HepG2 (cell line): ENCODE results near the gene NKX1-2. TPM values are rescaled to one million over a fixed set of nuclear protein-coding genes. Genes with fewer than 3 reads are reported as not detected.
A peak's percentile ranks its signal among the peaks of the same experiment; 100 is the strongest.

Experiments
- DNMT3B ChIP-seq: conservative IDR thresholded peaks from 2 replicates; pipeline ENCODE4 v1.6.1; 2016; ENCODE audit warnings: missing biosample characterization, control low read depth
- DZIP1 ChIP-seq: sonication (generic); formaldehyde crosslinking; IDR thresholded peaks from 2 replicates; pipeline ENCODE4 v1.5.0; 2020; ENCODE audit warnings: mild to moderate bottlenecking, missing genetic modification reagents
- ELF4 ChIP-seq: sonication (generic); formaldehyde crosslinking; IDR thresholded peaks from 2 replicates; pipeline ENCODE4 v1.5.0; 2020; ENCODE audit warnings: missing genetic modification reagents, mild to moderate bottlenecking, moderate library complexity, borderline replicate concordance
- GMEB2 ChIP-seq: IDR thresholded peaks from 2 replicates; pipeline ENCODE4 v1.6.1; 2016; ENCODE audit warnings: missing biosample characterization, missing genetic modification reagents, low read depth
- HHEX ChIP-seq: IDR thresholded peaks from 2 replicates; pipeline ENCODE4 v1.6.1; 2016; ENCODE audit warnings: control low read depth
- HOXA5 ChIP-seq: sonication (generic); formaldehyde crosslinking; IDR thresholded peaks from 2 replicates; pipeline ENCODE4 v1.4.0; 2020; ENCODE audit warnings: missing genetic modification reagents
- MTA1 ChIP-seq: sonication (generic); formaldehyde crosslinking; IDR thresholded peaks from 2 replicates; pipeline ENCODE4 v1.4.0; 2020; ENCODE audit warnings: missing genetic modification reagents, mild to moderate bottlenecking, borderline replicate concordance
- MYC ChIP-seq: sonication (generic); formaldehyde crosslinking; IDR thresholded peaks from 2 replicates; pipeline ENCODE4 v1.9.0; 2021; ENCODE audit warnings: missing genetic modification reagents, borderline replicate concordance
- NAIF1 ChIP-seq: sonication (generic); formaldehyde crosslinking; IDR thresholded peaks from 2 replicates; pipeline ENCODE4 v1.5.0; 2020; ENCODE audit warnings: mild to moderate bottlenecking, missing genetic modification reagents, borderline replicate concordance
- PHF8 ChIP-seq: sonication (generic); formaldehyde crosslinking; IDR thresholded peaks from 2 replicates; pipeline ENCODE4 v1.5.0; 2020; ENCODE audit warnings: missing genetic modification reagents
- PLRG1 ChIP-seq: fragments of 450-650 bp; conservative IDR thresholded peaks from 2 replicates; pipeline ENCODE4 v1.6.1; 2016
- PLSCR1 ChIP-seq: sonication (generic); formaldehyde crosslinking; IDR thresholded peaks from 2 replicates; pipeline ENCODE4 v1.5.0; 2020; ENCODE audit warnings: missing genetic modification reagents, mild to moderate bottlenecking, borderline replicate concordance
- POLR2AphosphoS2 ChIP-seq: IDR thresholded peaks from 2 replicates; pipeline ENCODE4 v1.6.1; 2011; ENCODE audit warnings: low read depth, low read length, improper control_type of control experiment
- RBFOX2 ChIP-seq: fragments of 200-400 bp; formaldehyde crosslinking; IDR thresholded peaks from 2 replicates; pipeline ENCODE4 v1.6.1; 2017; ENCODE audit warnings: low read depth, mild to moderate bottlenecking, low read length
- ZIK1 ChIP-seq: sonication (generic); formaldehyde crosslinking; IDR thresholded peaks from 2 replicates; pipeline ENCODE4 v1.5.0; 2020; ENCODE audit warnings: mild to moderate bottlenecking, low read depth, missing genetic modification reagents, borderline replicate concordance
- ZKSCAN8 ChIP-seq: IDR thresholded peaks from 2 replicates; pipeline ENCODE4 v1.6.1; 2016; ENCODE audit warnings: borderline replicate concordance, missing genetic modification reagents, missing compliant biosample characterization
- ZNF484 ChIP-seq: sonication (generic); formaldehyde crosslinking; IDR thresholded peaks from 2 replicates; pipeline ENCODE4 v1.5.1; 2020; ENCODE audit warnings: mild to moderate bottlenecking, low read depth, missing genetic modification reagents, borderline replicate concordance
- ZNF703 ChIP-seq: sonication (generic); formaldehyde crosslinking; IDR thresholded peaks from 2 replicates; pipeline ENCODE4 v1.5.1; 2020; ENCODE audit warnings: missing genetic modification reagents, mild to moderate bottlenecking, moderate library complexity, borderline replicate concordance
- ZNF724P ChIP-seq: sonication (generic); formaldehyde crosslinking; IDR thresholded peaks from 2 replicates; pipeline ENCODE4 v1.8.0; 2022; ENCODE audit warnings: missing genetic modification reagents, borderline replicate concordance
- ZZZ3 ChIP-seq: sonication (generic); formaldehyde crosslinking; IDR thresholded peaks from 2 replicates; pipeline ENCODE4 v1.4.0; 2020; ENCODE audit warnings: missing genetic modification reagents, mild to moderate bottlenecking, borderline replicate concordance
- polyA plus RNA-seq, 8 experiments: library from polyadenylated mRNA; depleted of rRNA in 3 of 8; stranded (reverse) in 7 of 8; unstranded in 1 of 8; fragments of >200 nt; fragmentation: Illumina TruSeq in 4 of 8; extraction: Trizol in 4 of 8; gene quantifications; 2 replicates each; pipeline versions ENCODE4 v1.2.1 to v1.2.3, GENCODE V29; 2011 to 2016; ENCODE audit warnings: low read depth in 4 of 8, missing spikeins in 1 of 8, mixed read lengths in 1 of 8; ENCODE audit not compliant: insufficient read depth in 1 of 8
- total RNA-seq, 5 experiments: library from RNA; depleted of rRNA; stranded (reverse); fragments of >200 nt; fragmentation: Illumina TruSeq; extraction: Trizol; gene quantifications; 2 replicates each; pipeline ENCODE4 v1.2.3, GENCODE V29; 2016; ENCODE audit warnings: low read depth in 1 of 5

NKX1-2 gene
- total and polyA plus RNA-seq, 2 of the 13 experiments (the other 11 are each of a cell fraction or from before 2014, with no cell fraction given) = not detected

GRCh38 chr10:124417895-124418725 lies 31.7 kb downstream of the NKX1-2 start (continued):
- TF ChIP-seq ELF4 = no peak
- no peak for TF ChIP-seq ZKSCAN8 (CRISPR knock-in tag)
- no peak for TF ChIP-seq ZNF703 (CRISPR knock-in tag)
- no peak for TF ChIP-seq RBFOX2
- TF ChIP-seq HOXA5 (CRISPR knock-in tag) = no peak
- TF ChIP-seq POLR2AphosphoS2 = no peak
- no peak for TF ChIP-seq HHEX (CRISPR knock-in tag)
- 0 out of 2 replicates have a peak, but pooled peaks have one; percentile 24 for TF ChIP-seq ZZZ3
- no peak for TF ChIP-seq NAIF1
- TF ChIP-seq MTA1 (CRISPR knock-in tag) = no peak
- TF ChIP-seq MYC (CRISPR knock-in tag) = peak; percentile 46; the same call in 1 of the 2 replicates
- peak; percentile 27; the same call in 1 of the 2 replicates for TF ChIP-seq PHF8 (CRISPR knock-in tag)
- TF ChIP-seq ZNF484 (CRISPR knock-in tag) = no peak
- TF ChIP-seq ZIK1 (CRISPR knock-in tag) = no peak
- no peak for TF ChIP-seq ZNF724P (CRISPR knock-in tag)
- TF ChIP-seq PLRG1 = no peak
- no peak for TF ChIP-seq GMEB2 (CRISPR knock-in tag)
- no peak for TF ChIP-seq PLSCR1 (CRISPR knock-in tag)
- no peak for TF ChIP-seq DNMT3B (CRISPR knock-in tag)
- no peak for TF ChIP-seq DZIP1
